SJSA1 (cell line): ENCODE data around the gene MLN. TPM values are rescaled to one million over a fixed set of nuclear protein-coding genes. Genes with fewer than 3 reads are reported as not detected.
A peak's percentile ranks its signal among the peaks of the same experiment; 100 is the strongest.

Source experiments
- DNase-seq, 2 experiments: peaks; one replicate each; pipeline ENCODE4 v3.0.0-alpha.2; 2015 to 2020; ENCODE audit warnings: low spot score in 2 of 2, low read depth in 1 of 2
- H3K27ac ChIP-seq: fragments of 250-450 bp; sonication (Bioruptor Pico); 2 replicates; pipeline ENCODE4 v1.5.1; 2020; ENCODE audit warnings: mild to moderate bottlenecking, moderate library complexity
- H3K27me3 ChIP-seq: fragments of 250-450 bp; sonication (Bioruptor Pico); replicated peaks from 2 replicates; pipeline ENCODE4 v1.5.1; 2020; ENCODE audit warnings: mild to moderate bottlenecking, moderate library complexity
- H3K36me3 ChIP-seq: fragments of 250-450 bp; sonication (Bioruptor Pico); 2 replicates; pipeline ENCODE4 v1.5.1; 2020; ENCODE audit warnings: mild to moderate bottlenecking
- H3K4me1 ChIP-seq: fragments of 250-450 bp; sonication (Bioruptor Pico); replicated peaks from 2 replicates; pipeline ENCODE4 v1.6.1; 2021; ENCODE audit warnings: mild to moderate bottlenecking
- H3K4me3 ChIP-seq: fragments of 250-450 bp; sonication (Bioruptor Pico); 2 replicates; pipeline ENCODE4 v1.5.1; 2020; ENCODE audit warnings: mild to moderate bottlenecking
- H3K9me3 ChIP-seq: fragments of 250-450 bp; sonication (Bioruptor Pico); replicated peaks from 2 replicates; pipeline ENCODE4 v1.5.1; 2020; ENCODE audit warnings: mild to moderate bottlenecking
- total RNA-seq: library from RNA; depleted of rRNA; stranded (reverse); fragments of >200 nt; shearing (Covaris generic); gene quantifications from 2 replicates; pipeline ENCODE4 v1.2.3, GENCODE V29; 2014

MLN gene
- total RNA-seq, 1 experiment from 2014 or later = not detected

- Histone ChIP-seq H3K9me3 (no peaks in the 10 kb centered on the region), H3K4me1 (peaks cover 17% of the 10 kb centered on the region), H3K27me3 (no peaks in the 10 kb centered on the region), H3K27ac (no peak overlapping the region), H3K36me3 (no peaks in the 10 kb centered on the region), H3K4me3 (no peak overlapping the region)
- DNase-seq = no peak
Measured at GRCh38 chr6:33828764-33829731, 25.2 kb upstream of the MLN start.

- H3K4me3 ChIP-seq = no peak overlapping the region
- no peaks in the 10 kb centered on the region for H3K36me3 ChIP-seq
- no peak overlapping the region for H3K27ac ChIP-seq
- no peaks in the 10 kb centered on the region for H3K27me3 ChIP-seq
- DNase-seq = no peak
- H3K9me3 ChIP-seq = no peaks in the 10 kb centered on the region
- H3K4me1 ChIP-seq = peaks cover 17% of the 10 kb centered on the region
Measured at GRCh38 chr6:33828452-33828763, 24.6 kb upstream of the MLN start.

GRCh38 chr6:33827546-33828451 lies 24.0 kb upstream of the MLN start:
- no peaks in the 10 kb centered on the region for H3K27me3 ChIP-seq
- no peaks in the 10 kb centered on the region for H3K36me3 ChIP-seq
- H3K27ac ChIP-seq = no peak overlapping the region
- H3K4me1 ChIP-seq = peaks cover 17% of the 10 kb centered on the region
- no peak for DNase-seq
- no peaks in the 10 kb centered on the region for H3K9me3 ChIP-seq
- no peak overlapping the region for H3K4me3 ChIP-seq

GRCh38 chr6:33826537-33826936 lies 22.7 kb upstream of the MLN start:
- Histone ChIP-seq H3K4me3 (no peak overlapping the region), H3K9me3 (no peaks in the 10 kb centered on the region), H3K36me3 (no peaks in the 10 kb centered on the region), H3K4me1 (peaks cover 17% of the 10 kb centered on the region), H3K27ac (no peak overlapping the region), H3K27me3 (no peaks in the 10 kb centered on the region)
- DNase-seq = no peak

GRCh38 chr6:33824461-33825154 lies 20.8 kb upstream of the MLN start:
- H3K36me3 ChIP-seq = no peaks in the 10 kb centered on the region
- DNase-seq = peak; percentile 59 to 63
- peak overlapping the region; percentile 11 for H3K4me3 ChIP-seq
- H3K4me1 ChIP-seq = peaks cover 17% of the 10 kb centered on the region
- peak overlapping the region; percentile 45 for H3K27ac ChIP-seq
- H3K9me3 ChIP-seq = no peaks in the 10 kb centered on the region
- no peaks in the 10 kb centered on the region for H3K27me3 ChIP-seq

- Histone ChIP-seq H3K27ac (no peak overlapping the region), H3K9me3 (no peaks in the 10 kb centered on the region), H3K36me3 (no peaks in the 10 kb centered on the region), H3K27me3 (no peaks in the 10 kb centered on the region), H3K4me1 (peaks cover 17% of the 10 kb centered on the region), H3K4me3 (no peak overlapping the region)
- no peak for DNase-seq
Measured at GRCh38 chr6:33823806-33824205, 20.0 kb upstream of the MLN start.

GRCh38 chr6:33822575-33823395 lies 19.0 kb upstream of the MLN start:
- H3K27ac ChIP-seq = no peak overlapping the region
- peaks cover 17% of the 10 kb centered on the region for H3K4me1 ChIP-seq
- no peak for DNase-seq
- H3K27me3 ChIP-seq = no peaks in the 10 kb centered on the region
- H3K9me3 ChIP-seq = no peaks in the 10 kb centered on the region
- no peak overlapping the region for H3K4me3 ChIP-seq
- H3K36me3 ChIP-seq = no peaks in the 10 kb centered on the region

- no peak for DNase-seq
- no peak overlapping the region for H3K27ac ChIP-seq
- peaks cover 10% of the 10 kb centered on the region for H3K4me1 ChIP-seq
- no peaks in the 10 kb centered on the region for H3K36me3 ChIP-seq
- no peak overlapping the region for H3K4me3 ChIP-seq
- H3K27me3 ChIP-seq = no peaks in the 10 kb centered on the region
- no peaks in the 10 kb centered on the region for H3K9me3 ChIP-seq
Measured at GRCh38 chr6:33820784-33821520, 17.1 kb upstream of the MLN start.

- Histone ChIP-seq H3K27me3 (no peaks in the 10 kb centered on the region), H3K9me3 (no peaks in the 10 kb centered on the region), H3K27ac (no peak overlapping the region), H3K4me3 (no peak overlapping the region), H3K4me1 (peaks cover 10% of the 10 kb centered on the region), H3K36me3 (no peaks in the 10 kb centered on the region)
- DNase-seq = no peak
Measured at GRCh38 chr6:33820243-33820642, 16.4 kb upstream of the MLN start.

GRCh38 chr6:33819021-33819420 lies 15.2 kb upstream of the MLN start:
- Histone ChIP-seq H3K27ac (no peak overlapping the region), H3K9me3 (no peaks in the 10 kb centered on the region), H3K4me1 (no peaks in the 10 kb centered on the region), H3K27me3 (no peaks in the 10 kb centered on the region), H3K36me3 (no peaks in the 10 kb centered on the region), H3K4me3 (no peak overlapping the region)
- DNase-seq = no peak

GRCh38 chr6:33818293-33818692 lies 14.5 kb upstream of the MLN start:
- H3K4me1 ChIP-seq = no peaks in the 10 kb centered on the region
- no peak for DNase-seq
- no peaks in the 10 kb centered on the region for H3K27me3 ChIP-seq
- H3K27ac ChIP-seq = no peak overlapping the region
- no peak overlapping the region for H3K4me3 ChIP-seq
- H3K9me3 ChIP-seq = no peaks in the 10 kb centered on the region
- H3K36me3 ChIP-seq = no peaks in the 10 kb centered on the region

GRCh38 chr6:33817489-33817888 lies 13.7 kb upstream of the MLN start:
- Histone ChIP-seq H3K36me3 (no peaks in the 10 kb centered on the region), H3K27me3 (no peaks in the 10 kb centered on the region), H3K9me3 (no peaks in the 10 kb centered on the region), H3K4me3 (no peak overlapping the region), H3K4me1 (no peaks in the 10 kb centered on the region), H3K27ac (no peak overlapping the region)
- no peak for DNase-seq
